HG03103 (cell line): Measurements from ENCODE around the gene PIGT.
A peak's percentile ranks its signal among the peaks of the same experiment; 100 is the strongest.

ENCODE experiments used
- ATAC-seq: cut with Tn5 transposase; IDR thresholded peaks from one replicate; pipeline ENCODE4 v1.9.1; 2021; ENCODE audit warnings: low read depth; ENCODE audit not compliant: unreplicated experiment

PIGT gene

GRCh38 chr20:45426320-45427016, 10.5 kb downstream of the PIGT start:
- no peak for ATAC-seq

GRCh38 chr20:45427236-45428149, 11.6 kb downstream of the PIGT start:
- ATAC-seq: no peak

GRCh38 chr20:45429618-45430017, 13.7 kb downstream of the PIGT start:
- no peak for ATAC-seq

- peak; percentile 64 for ATAC-seq
These were observed 16.4 kb downstream of the PIGT start for GRCh38 chr20:45432294-45432693.

GRCh38 chr20:45433316-45433715, 17.4 kb downstream of the PIGT start:
- ATAC-seq: no peak

- no peak for ATAC-seq
These were observed 18.0 kb downstream of the PIGT start for GRCh38 chr20:45433976-45434375.

- ATAC-seq: peak; percentile 69
These were observed 21.0 kb downstream of the PIGT start for GRCh38 chr20:45436732-45437485.

GRCh38 chr20:45440424-45440823, 24.5 kb downstream of the PIGT start:
- no peak for ATAC-seq

GRCh38 chr20:45440891-45441685, 25.1 kb downstream of the PIGT start:
- ATAC-seq: no peak

GRCh38 chr20:45441746-45442145, 25.8 kb downstream of the PIGT start:
- ATAC-seq: no peak

GRCh38 chr20:45444050-45444449, 28.1 kb downstream of the PIGT start:
- no peak for ATAC-seq

GRCh38 chr20:45445805-45446562, 30.0 kb downstream of the PIGT start:
- ATAC-seq: peak; percentile 73

GRCh38 chr20:45448270-45448669, 32.3 kb downstream of the PIGT start:
- no peak for ATAC-seq

GRCh38 chr20:45449528-45449927, 33.6 kb downstream of the PIGT start:
- ATAC-seq: no peak

GRCh38 chr20:45450097-45450818, 34.3 kb downstream of the PIGT start:
- ATAC-seq: no peak

- ATAC-seq: no peak
These were observed 36.3 kb downstream of the PIGT start for GRCh38 chr20:45452238-45452637.

GRCh38 chr20:45452772-45453691, 37.1 kb downstream of the PIGT start:
- no peak for ATAC-seq

- no peak for ATAC-seq
These were observed 40.7 kb downstream of the PIGT start for GRCh38 chr20:45456632-45457031.
